Left forelimb (tissue), 1 donor: ENCODE results near the gene LRRC43.
"Not testable (repeated sequence)": the region's sequence is repeated elsewhere in the genome, so short reads cannot be mapped to it uniquely, and the experiment has no call there.

Experiments used
- DNase-seq: peaks from one replicate; pipeline ENCODE4 v3.0.0-alpha.2; 2018; ENCODE audit warnings: low spot score

LRRC43 gene

GRCh38 chr12:122158700-122159285 is 24.1 kb upstream of the LRRC43 start:
- DNase-seq, result no peak

DNA sequence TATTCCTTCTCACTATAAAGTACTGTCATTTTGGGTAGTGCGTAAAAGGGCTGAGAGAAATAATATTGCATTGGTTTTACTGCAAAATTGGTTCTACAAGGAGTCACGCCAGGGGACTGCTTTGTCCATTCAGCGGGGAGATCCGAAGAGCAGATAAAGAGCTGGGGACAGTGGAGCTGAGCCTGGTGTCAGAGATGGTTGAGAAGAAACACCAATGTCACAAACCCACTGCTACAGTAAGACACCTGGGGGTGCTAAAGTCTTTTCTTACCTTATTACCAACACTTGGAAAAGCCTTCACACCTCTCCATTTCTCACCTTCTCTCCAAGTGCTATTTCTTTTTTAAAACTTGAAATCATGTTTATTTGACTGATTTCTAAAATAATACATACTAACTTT is 23.0 kb upstream of the LRRC43 start:
- no peak for DNase-seq

GRCh38 chr12:122160761-122161160 is 22.2 kb upstream of the LRRC43 start:
- DNase-seq, result no peak

GRCh38 chr12:122161682-122162081 is 21.2 kb upstream of the LRRC43 start:
- DNase-seq, result no peak

DNA sequence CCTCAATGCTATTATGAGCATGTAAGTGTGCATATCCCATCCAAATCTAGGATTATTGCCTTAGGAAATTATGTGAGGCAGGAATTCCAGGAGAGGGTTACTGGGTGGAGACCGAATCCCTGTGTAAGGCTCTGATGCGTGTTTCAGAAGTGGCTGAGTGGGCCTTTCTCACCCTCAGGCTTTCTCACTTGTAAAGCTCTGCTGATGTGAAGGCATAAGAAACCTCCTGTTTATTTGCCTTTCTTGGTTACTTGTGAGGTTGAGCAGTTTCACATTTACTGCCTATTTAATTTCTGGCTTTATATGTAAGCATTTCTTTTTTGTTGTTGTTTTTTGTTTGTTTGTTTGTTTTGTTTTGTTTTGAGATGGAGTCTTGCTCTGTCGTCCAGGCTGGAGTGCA is 19.9 kb upstream of the LRRC43 start:
- DNase-seq, result no peak

DNA sequence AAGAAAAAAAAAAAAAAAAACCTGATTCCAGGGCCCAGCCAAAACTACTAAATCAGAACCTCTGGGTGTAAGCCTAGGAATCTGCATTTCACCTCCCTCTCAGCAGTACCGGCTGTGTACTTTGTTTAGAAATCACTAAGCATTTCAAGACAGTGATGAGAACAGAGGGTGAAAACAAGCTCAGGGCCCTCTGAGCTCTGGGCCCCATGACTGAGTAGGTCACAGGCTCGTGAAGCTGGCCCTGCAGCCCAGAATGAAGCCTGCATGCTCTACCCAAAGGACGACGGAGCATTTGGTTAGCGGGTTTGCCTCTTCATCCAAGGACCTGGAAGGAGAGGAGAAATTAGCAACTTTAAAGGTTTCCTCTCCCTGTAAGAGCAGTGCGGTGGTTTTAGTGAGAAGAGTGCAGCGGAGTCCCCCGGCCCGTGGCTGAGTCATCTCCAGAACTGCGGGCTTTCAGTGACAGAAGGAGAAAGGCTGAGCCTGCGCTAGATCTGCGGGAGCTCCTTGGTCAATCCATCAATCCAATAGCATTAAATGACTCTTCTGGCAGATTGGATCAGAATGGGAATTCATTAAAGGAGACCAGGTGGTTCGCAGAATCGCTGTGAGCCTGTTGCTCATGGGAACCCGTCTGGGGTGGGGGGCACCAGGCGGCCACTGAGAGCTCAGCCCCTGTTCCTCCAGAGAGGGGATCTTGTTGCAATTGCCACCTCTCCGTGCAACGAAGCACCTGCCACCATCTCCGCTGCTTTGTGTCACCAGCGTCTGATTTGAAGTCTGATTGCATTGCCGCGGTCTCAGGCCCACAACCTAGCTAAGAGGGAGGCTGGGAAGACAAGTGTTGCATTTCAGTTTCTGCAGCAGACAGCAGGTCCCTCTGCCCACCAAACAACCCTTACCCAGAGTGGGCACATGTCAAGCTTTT is 16.2 kb upstream of the LRRC43 start:
- no peak for DNase-seq

GRCh38 chr12:122167356-122167925 is 15.5 kb upstream of the LRRC43 start:
- no peak for DNase-seq

DNA sequence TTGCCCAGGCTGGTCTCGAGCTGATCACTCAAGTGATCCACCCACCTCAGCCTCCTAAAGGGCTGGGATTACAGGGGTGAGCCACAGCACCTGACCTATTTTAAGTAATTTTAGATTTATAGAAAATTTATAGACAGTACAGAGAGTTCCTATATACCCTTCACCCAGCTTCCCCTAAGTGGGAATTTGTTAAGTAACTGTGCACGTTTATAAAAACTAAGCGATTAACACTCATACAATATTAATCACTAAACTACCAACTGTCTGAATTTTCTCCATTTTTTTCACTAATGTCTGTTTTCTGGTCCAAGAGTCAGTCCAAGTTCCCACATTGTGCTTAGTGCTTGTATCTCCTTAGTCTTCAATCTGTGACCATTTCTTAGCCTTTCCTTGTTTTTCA is 14.4 kb upstream of the LRRC43 start:
- no peak for DNase-seq

- DNase-seq, result no peak
Observed at GRCh38 chr12:122171399-122171798, 11.5 kb upstream of the LRRC43 start.

DNA sequence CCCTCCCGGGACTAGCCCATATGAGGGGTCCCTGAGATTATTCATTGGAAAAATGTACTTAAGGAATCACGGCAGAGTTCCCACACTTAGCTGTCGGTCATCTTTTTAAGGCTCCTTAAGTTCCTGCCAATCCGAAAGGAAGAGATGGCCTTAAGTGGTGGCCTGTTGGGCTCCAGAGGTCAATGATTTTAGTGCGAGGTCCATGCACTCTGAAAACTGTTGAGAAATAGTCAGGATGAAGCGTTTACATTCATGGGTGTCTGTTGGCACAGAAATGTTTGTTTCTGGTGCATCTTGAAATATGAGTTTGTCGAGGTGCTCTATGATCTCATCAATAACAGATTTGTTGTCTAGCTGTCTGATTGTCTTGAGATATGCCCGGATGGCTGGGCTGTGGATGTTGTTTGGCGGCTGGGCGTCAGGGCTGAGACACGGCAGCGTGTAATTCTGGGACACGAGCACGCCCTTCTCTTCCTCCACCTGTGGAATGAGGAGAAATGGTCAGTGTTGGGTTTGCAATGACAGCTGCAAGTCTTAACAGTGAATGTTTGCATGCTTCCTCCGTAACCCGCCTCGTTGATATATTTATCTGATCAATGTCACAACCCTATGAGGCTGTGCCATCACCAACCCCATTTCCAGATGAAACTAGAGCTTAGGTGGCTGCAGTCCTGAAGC is 10.5 kb upstream of the LRRC43 start:
- no peak for DNase-seq

- no peak for DNase-seq
Observed at GRCh38 chr12:122174155-122174845, 8.6 kb upstream of the LRRC43 start, which contains the start of gene IL31. Gene IL31, minus strand, starts transcription at chr12:122174221. Its CDS starts 49 bp downstream, at chr12:122174172.

- not testable (repeated sequence) for DNase-seq
Observed at GRCh38 chr12:122176473-122176872, 6.5 kb upstream of the LRRC43 start.

DNA sequence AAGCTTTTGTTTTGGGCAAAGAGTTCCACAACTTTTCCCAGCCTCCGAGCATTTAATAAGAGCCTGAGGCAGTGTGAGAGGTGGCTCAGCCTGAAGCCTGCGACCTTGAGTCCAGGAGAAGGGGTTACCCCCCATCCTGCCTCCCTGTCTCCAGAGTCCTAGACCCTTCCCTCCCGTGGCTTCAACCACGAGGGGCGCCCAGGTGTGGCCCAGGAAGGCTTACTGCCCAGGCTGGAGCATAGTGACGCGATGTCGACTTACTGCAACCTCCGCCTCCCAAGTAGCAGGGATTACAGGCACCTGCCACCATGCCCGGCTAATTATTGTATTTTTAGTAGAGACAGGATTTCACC is 641 bp downstream of the LRRC43 start:
- DNase-seq, result no peak

- DNase-seq, result no peak
Observed at GRCh38 chr12:122184517-122184916, 1.6 kb downstream of the LRRC43 start.

- no peak for DNase-seq
Observed at GRCh38 chr12:122185079-122185478, 2.2 kb downstream of the LRRC43 start.

DNA sequence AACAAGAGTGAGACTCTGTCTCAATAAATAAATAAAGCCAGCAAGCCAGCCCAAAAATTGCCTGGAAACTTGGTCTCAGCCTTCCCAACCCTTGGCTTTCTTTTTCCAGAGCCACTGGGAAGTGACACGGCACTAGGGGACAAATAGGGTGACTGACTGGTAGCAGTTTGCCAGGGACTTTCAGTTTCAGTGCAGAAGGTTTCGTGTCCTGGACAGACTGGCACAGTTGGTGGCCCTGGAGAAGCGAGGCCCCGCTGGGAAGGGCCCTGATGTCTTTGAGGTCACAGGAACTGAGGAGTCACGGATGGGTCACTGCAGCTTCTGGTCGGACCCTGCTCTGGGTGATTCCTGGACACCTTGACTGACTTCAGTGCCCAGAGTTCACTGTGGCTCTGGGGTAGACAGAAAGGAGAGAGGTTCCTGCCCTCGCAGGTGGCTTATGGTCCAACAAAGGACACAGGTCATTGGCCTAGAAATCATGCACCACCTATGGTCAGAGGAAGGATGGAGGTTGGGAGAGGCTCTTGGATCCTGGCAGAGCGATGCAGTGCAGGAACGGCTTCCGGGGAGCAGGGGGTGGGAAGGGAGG is 2.7 kb downstream of the LRRC43 start:
- no peak for DNase-seq

DNA sequence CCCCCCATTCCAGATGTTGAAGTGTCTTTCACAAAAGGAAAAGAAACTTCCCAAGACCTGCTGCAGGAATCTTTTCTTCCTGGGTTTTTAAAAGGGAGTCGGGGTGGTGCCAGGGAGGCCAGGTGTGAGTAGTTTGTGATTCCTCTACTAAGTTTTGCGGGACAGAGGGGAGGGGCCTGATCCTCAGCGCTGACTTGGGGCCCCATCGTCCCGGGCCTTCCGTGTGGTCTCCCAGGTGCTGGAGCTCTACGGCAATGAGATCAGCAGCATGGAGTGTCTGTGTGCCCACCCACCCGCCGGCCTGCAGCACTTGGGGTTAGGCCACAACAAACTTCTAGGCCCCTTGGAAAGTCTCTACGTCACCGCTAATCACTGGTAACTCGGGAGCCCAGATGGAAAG is 4.5 kb downstream of the LRRC43 start:
- no peak for DNase-seq

- DNase-seq, result no peak
Observed at GRCh38 chr12:122189626-122190475, 6.9 kb downstream of the LRRC43 start.

GRCh38 chr12:122190842-122191668 is 8.1 kb downstream of the LRRC43 start:
- DNase-seq, result no peak

DNA sequence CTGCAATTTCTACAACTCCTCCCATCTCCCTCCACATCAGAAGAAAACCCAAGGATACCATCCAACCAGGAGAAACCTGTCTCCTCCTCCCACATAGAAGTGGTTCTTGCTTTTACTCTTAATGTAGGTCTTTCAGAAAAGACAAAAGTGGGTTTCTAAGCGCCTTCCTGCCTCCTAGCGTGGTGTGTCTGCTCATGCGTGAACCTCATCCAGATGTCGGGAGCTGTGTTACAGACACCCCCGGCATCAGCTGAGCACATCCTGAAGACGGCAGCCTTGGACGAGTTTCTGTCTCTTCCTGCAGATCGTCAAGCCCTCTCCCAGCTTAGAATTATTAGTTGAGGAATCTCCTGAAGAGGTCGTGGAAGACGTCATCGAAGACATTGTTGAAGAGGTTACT is 9.5 kb downstream of the LRRC43 start:
- no peak for DNase-seq
